Subcutaneous adipose tissue (tissue), 4 donors: ENCODE measurements around the gene FEZ2. TPM values are rescaled to one million over a fixed set of nuclear protein-coding genes. Genes with fewer than 3 reads are reported as not detected.

Experiments
- CTCF ChIP-seq: fragments of 450-650 bp; IDR thresholded peaks from one replicate; pipeline ENCODE4 v1.5.1; 2016; ENCODE audit warnings: low read depth, mild to moderate bottlenecking, control low read depth, antibody characterized with exemption, moderate library complexity
- total RNA-seq, 4 donors: library from RNA; depleted of rRNA; stranded (reverse); fragments of >200 nt; gene quantifications; one replicate each; pipeline ENCODE4 v1.1.0, GENCODE V29; 2016

The FEZ2 gene
- total RNA-seq, 4 donors from 2014 or later, result 55.8 to 95.7 (median 65.5) TPM

- TF ChIP-seq CTCF, result no peak
Observed at GRCh38 chr2:36569267-36569856, 28.6 kb downstream of the FEZ2 start.

- no peak for TF ChIP-seq CTCF
Observed at GRCh38 chr2:36568516-36569246, 29.3 kb downstream of the FEZ2 start.

DNA sequence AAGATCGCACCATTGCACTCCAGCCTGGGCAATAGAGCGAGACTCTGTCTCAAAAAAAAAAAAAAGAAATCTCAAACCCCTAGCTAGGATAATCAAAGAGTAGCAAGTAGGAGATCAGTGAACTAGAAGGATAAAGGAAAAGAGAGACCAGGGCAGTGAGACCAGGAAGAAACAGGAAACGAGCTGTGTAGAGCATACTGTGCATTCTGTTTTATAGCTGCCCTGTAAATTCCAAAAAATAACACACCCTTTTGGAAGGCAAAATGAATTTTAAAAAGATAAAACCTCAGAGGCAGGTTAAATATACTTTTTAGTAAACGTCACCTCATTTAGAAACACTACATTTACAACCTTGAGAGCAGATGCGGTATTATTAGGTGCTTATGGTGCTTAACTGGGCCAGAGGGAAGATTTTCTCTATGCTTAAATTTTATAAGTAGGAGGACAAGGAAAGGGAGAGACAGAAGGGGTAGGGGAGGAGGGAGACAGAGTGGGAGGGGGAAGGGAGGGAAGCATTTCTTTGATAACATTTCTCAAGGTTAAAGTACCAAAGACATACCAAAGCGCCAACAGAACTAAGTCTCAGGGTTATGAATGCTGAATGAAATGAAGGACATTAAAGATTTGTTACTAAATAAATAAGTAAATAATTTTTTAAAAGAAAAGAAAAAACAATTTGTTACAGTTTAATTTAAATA lies 30.1 kb downstream of the FEZ2 start:
- TF ChIP-seq CTCF, result no peak

DNA sequence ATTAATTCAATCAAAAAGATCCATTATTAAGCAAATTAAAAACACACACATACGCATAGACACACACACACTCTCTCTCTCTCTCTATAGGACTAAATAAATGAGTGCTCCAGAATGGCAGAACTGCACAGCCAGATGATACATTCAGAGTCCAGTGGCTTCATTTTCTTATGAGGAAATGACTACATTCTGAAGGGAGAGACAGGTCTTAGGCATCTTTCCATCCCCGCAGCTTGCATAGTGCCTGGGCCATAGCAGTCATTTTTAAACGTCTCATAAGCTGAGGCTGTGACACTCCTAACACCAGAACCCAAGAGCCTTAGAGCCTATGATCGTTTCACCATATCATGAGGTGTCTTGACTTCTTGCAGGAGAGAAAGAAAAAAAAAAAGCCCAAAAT lies 31.1 kb downstream of the FEZ2 start:
- no peak for TF ChIP-seq CTCF

GRCh38 chr2:36565712-36566111 lies 32.3 kb downstream of the FEZ2 start:
- no peak for TF ChIP-seq CTCF

DNA sequence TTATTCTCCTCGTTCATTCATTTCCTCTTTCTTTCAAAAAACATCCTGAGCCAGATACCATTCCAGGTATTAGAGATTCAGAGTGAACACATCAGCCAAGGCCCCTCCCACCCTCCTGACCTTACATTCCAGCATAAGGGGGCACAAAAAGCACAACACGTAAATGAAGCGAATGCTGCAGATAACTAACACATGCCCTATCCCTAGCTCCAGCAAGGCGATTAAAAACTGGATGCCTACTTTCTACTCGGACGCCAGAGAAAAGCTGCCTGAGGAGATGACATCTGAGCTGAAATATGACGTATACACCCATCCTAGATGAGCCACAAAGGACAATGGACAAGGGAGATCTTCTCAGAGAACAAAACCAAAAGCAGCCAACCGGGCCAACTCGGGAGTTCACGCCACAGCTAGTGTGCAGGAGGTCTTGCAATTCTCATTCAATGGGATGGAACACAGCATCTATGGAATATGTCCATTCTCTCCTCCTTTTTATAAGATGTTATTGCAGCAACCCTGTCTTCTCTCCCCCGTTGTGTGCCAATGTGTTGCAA lies 33.5 kb downstream of the FEZ2 start:
- TF ChIP-seq CTCF, result no peak

DNA sequence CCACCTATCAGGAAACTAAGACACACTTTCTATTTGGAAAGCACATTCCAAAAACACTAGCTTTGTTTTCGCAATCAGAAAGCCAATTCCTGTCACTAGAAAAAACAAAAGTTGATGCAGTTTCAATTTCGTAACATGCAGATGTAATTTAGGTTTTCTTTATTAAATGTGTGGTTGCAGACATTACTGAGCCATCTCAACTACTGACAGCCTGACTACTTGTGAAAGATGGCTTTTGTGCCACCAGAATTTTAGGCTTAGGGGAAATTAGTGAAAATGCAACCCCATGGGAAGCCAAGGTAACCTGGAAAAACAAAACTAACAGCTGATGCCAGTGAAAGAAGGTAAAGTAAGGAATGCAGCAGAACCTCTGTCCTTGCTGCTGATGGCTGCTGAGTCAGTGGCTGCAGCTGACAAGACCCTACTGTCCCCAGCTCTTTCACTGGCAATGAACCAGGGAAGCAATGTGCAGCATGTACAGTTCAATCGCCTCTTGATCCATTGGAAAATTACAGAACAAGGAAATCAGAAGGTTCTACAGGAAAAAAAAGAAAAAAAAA lies 34.9 kb downstream of the FEZ2 start:
- TF ChIP-seq CTCF, result no peak
